GM19328 (cell line): ENCODE results near the gene RIMBP3B.
A peak's percentile ranks its signal among the peaks of the same experiment; 100 is the strongest.
"Not testable (repeated sequence)": the region's sequence is repeated elsewhere in the genome, so short reads cannot be mapped to it uniquely, and the experiment has no call there.

ENCODE experiments used
- ATAC-seq: cut with Tn5 transposase; IDR thresholded peaks from one replicate; pipeline ENCODE4 v1.9.1; 2021; ENCODE audit warnings: mild to moderate bottlenecking, moderate library complexity; ENCODE audit not compliant: unreplicated experiment

RIMBP3B gene

DNA sequence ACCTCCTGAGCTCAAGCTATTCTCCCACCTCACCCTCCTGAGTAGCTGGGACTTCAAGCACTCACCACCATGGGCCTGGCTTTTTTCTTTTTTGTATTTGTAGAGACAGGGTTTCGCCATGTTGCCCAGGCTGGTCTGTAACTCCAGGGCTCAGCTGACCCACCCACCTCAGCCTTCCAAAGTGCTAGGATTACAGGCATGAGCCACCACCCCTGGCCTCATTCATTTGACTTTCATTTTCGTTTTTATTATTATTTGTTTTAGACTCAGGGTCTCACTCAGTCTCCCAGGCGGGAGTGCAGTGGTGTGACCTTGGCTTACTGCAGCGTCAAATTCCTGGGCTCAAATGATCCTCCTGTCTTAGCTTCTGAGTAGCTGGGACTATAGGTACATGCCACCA is 24.2 kb downstream of the RIMBP3B start:
- not testable (repeated sequence) for ATAC-seq

DNA sequence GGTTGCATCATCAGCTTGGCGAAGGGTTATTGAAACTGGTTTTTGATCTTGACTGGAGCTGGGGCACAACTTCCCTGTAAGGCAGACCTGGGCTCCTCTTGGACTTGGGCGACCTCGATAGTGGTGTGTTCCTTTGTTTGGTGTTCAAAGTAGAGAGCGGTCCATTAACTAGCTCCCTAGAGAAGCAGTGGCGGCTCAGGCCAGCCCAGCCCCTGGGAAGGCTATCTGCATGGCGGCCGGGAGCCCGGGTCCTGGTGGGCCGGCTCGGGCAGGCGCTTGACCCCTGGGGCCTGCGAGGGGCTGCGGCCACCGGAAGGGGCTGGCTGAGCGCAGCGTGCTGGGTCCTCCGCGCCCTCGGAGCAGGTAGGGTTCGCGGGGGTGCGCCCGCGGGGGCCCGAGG is 32.8 kb downstream of the RIMBP3B start:
- not testable (repeated sequence) for ATAC-seq

DNA sequence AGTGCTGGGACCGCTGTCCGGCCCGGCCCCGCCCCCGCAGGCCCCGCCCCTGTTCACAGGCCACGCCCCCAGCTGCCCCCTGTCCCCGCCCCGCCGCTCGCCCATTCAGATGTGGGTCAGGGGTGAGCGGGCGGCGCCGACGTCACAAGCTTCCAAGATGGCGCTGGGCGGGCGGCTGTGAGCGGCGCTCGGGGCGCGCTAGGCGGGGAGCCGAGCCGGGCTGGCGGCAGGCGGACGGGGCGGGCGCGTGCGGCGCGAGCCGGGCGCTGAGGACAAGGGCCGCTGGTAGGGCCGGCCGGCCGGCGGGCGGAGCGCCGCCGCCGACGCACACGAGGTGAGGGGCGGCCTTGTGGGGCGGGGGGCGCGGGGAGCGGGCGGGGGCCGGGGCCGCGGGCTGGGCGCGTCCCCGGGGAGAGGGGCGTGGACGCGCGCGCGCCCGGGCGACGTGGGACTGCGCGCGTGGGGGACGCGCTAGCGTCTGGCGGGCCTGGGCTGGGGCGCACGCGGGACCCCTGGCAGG is 33.7 kb downstream of the RIMBP3B start, which contains the start of gene HIC2:
Gene HIC2 (plus strand): TSS at position 145 of the 520 bp plus-strand sequence. CDS start 25,461 bp downstream, outside the sequence.
- ATAC-seq, result peak; percentile 82

DNA sequence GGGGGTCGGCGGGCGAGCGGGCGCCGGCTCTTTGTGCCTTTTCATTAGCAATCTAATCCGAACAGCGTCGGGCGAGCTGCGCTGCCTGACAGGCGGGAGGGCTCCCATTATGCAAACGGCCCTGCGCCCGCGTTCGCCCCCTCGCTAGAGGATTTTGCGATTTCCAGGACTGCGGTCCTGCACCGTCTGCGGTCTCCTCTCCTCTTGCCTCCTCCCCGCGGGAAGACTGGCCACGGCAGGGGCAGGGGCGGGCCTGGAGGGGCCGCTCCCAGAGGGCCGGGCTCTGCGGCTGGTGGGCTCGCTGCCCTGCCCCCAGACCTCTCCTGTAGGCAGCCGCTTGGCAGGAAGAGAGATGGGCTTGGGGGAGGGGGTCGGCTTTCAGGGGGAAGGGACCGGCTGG is 34.3 kb downstream of the RIMBP3B start:
- peak; percentile 27 for ATAC-seq

DNA sequence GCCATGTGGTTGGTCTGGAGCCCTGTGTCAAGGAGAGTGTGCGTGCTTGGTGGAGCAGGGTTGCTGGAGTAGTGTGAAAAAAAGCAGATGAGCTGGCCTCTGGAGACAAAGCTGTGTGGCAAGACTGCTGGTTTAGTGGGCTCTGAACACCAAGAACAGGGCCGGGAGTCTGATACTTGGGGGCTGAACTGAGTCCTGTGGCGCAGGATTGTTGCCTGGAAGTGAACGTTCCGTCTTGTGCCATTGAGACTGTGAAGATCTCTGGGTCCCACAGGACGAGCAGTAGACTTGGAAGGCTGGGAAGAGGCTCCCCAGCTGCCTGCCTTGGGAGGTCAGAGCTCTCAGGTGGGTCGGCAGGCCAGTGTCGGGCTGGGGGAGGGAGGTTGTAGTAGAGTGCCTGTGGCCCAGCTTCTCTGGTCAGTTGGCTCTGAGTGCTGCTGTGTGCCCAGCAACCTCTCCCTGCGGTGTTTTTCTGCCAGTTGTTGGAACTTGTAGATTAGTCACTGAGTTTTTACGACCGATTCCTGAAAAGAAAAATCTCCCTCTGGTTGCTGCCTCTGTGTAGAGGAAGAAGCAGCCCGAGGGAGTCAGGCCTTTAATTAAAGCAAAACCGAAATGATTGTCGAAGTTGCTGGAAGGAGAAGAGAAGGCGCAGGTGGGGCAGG is 35.6 kb downstream of the RIMBP3B start:
- ATAC-seq, result not testable (repeated sequence)

GRCh38 chr22:21420180-21420763 is 36.7 kb downstream of the RIMBP3B start:
- ATAC-seq, result not testable (repeated sequence)

DNA sequence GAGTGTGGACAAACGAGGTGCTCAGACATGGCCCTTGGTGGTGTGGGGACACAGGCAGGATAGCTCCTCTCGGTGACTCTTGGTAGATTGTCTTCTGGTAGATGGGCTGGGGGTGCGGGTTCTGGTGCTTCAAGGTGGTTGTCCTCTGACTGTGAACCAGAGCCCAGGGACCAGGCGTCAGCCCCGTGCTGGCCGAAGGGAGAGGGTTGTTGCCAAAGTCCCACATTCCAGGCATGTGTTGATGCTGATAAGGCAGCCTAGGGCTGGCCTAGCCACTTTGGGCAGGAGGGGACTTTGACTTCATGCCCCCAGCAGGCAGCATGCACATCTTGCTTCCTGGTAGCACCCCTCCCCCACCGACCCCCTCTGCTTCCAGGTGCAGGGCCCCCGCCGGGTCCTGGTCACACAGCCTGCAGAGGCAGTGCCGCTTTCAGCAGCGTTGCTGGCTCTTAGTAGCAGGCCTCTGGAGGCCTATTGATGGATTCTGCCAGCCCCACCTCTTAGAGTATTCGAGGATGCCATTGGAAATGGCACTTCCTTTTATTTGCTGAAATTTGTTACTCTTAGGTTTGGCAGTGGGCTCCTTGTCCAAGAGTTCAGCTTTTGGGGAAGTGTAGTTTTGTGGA is 40.6 kb downstream of the RIMBP3B start:
- ATAC-seq, result not testable (repeated sequence)

GRCh38 chr22:21434378-21435233 is 51.1 kb downstream of the RIMBP3B start:
- ATAC-seq, result not testable (repeated sequence)

DNA sequence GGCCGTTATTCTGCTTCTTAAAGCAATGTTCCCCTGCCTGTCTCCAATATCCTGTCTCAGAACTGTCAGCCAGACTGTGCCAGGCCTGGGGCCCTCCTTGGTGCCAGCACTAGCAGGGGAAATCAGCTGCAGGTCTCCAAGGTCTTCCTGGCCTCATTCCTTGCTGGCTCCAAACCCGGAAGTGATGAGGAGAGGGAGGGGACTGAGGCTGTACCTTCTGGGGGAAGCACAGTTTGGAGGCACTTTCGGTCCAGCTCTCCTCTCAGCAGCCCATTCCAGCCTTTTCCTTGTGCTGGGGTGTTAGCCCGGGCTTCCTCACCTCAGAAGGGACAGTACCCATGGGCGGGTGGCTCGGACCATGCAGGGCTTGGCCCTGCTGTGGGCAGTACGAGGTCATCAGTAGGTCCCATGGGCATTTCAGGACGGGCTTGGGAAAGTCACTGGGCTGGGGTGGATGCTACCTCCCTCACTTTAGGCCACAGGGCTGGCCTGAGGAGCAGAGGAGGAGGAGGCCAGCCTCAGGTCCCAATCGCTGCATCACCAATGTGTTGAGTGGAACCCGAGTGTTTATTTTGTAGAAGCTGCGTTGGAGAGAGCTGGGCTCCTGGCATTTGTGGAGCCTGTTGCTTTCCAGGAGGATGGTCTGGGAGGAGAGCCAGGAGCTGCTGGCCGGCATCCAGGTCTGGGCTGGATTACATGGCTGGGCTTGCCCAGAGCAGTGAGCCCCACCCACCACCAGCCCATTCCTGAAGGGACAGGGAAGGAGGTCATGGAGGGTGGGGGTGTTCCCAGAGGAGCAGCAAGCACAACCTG is 52.7 kb downstream of the RIMBP3B start:
- not testable (repeated sequence) for ATAC-seq

DNA sequence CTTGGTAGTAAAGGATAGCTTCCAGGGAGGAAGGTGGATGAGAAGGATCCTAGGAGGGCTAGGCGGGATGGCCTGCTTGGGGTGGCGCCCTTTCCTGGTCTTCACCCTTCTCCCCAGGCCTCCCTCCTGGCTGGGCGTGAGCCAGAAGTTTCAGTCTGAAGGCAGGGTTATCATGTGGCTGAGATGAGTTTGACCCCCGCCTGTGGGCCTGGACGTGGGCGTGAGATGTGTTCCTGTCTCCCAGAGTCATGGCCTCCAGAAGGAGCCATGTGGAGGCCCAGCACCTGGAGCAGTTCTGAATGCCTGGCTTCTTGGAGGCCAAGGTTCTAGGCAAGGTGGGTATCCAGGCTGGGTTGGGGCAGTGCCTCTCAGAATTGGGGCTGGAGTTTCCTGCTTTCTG is 54.5 kb downstream of the RIMBP3B start:
- ATAC-seq, result not testable (repeated sequence)
